GM13977 (cell line): Measurements from ENCODE around the gene MEGF11.
"Not testable (repeated sequence)": the region's sequence is repeated elsewhere in the genome, so short reads cannot be mapped to it uniquely, and the experiment has no call there.

ENCODE experiments used
- DNase-seq: peaks from one replicate; pipeline ENCODE4 v3.0.0; 2012; ENCODE audit warnings: low spot score
- in situ Hi-C: fragments of 300-500 bp; cut with MboI; formaldehyde crosslinking; loops from one replicate; pipeline ENCODE4 v1.12.0; 2022; ENCODE audit warnings: low sequenced_read_pairs, low pct_unique_long_range_greater_than_20kb, mixed read lengths, inconsistent platforms; ENCODE audit not compliant: unreplicated experiment
- TF ChIP-seq, protein P1 (sequence below): IDR thresholded peaks from 2 replicates; pipeline ENCODE4 v1.5.1; 2012; ENCODE audit warnings: mild to moderate bottlenecking, control low read depth; ENCODE audit not compliant: insufficient read depth; ENCODE audit errors: extremely low read depth, missing control alignments

The MEGF11 gene

DNA sequence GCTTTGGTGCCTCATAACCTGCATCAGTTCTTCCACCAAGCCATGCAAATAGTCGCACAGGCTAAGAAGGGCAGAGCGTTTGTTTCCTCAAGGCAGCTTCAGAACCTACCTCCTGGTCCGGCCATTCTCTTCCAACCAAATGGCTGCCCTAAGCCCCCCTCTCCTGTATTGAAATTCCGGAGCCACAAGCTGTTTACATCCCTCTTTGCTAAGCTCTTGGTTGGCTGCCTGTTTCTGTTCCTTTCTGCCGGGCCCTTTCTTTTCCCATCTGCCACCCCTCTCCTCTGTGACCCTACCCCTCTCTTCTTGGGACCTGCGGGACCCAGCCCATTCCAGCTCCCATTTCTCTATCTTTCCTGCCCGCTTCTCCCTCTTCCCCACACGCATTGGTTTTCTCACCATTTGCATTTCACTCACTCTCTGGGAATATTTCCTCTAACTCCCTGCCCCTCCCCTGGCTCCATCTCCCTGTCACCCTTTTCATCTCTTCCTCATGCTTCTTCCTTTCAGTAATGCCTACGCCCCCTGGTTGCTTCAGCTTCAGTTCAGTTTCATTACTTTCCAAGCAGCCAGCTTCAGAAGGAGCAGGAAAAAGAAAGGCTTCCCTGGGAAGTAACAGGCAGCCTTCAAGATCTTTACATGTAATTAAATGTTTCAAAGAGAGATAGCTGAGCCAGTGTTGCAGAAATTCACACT is 270.8 kb downstream of the MEGF11 start:
- DNase-seq, result no peak
- in situ Hi-C loops, result no loop called here
- TF ChIP-seq, protein P1, sequence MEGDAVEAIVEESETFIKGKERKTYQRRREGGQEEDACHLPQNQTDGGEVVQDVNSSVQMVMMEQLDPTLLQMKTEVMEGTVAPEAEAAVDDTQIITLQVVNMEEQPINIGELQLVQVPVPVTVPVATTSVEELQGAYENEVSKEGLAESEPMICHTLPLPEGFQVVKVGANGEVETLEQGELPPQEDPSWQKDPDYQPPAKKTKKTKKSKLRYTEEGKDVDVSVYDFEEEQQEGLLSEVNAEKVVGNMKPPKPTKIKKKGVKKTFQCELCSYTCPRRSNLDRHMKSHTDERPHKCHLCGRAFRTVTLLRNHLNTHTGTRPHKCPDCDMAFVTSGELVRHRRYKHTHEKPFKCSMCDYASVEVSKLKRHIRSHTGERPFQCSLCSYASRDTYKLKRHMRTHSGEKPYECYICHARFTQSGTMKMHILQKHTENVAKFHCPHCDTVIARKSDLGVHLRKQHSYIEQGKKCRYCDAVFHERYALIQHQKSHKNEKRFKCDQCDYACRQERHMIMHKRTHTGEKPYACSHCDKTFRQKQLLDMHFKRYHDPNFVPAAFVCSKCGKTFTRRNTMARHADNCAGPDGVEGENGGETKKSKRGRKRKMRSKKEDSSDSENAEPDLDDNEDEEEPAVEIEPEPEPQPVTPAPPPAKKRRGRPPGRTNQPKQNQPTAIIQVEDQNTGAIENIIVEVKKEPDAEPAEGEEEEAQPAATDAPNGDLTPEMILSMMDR, result no peak

DNA sequence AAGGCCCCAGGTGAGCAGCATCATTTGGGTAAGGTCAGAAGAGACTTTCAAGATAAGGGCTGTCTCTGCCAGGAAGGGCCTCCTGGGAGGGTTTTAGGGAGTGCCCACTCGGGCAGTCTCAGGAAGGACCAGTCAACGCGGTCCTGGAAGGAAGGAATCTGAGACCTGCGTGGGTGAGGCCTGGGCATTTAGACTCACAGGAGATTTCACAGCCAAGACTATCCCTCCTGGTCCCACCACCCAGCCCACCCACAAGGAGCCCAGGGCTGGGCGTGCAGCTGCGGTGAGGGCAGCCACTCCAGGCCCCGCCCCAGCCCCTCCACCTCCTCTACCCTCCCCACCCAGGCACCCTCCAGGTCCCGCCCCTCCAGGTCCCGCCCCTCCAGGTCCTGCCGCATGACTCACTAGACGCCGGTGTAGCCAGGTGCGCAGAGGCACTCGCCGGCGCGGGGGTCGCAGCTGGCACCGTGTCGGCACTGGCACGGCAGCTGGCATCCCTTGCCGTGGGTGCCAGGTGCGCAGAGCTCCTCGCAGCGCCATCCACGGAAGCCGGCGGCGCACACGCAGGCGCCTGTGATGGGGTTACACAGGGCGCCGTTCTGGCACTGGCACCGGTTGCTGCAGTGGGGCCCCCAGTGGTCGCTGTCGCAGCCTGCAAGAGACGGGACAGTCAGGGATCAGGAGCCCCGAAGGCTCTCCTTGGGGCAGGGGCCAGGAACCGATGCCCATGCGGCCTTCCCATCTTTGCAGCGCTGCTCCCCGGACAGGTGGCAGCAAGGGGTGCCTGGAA is 271.5 kb downstream of the MEGF11 start:
- DNase-seq, result peak; percentile 73

DNA sequence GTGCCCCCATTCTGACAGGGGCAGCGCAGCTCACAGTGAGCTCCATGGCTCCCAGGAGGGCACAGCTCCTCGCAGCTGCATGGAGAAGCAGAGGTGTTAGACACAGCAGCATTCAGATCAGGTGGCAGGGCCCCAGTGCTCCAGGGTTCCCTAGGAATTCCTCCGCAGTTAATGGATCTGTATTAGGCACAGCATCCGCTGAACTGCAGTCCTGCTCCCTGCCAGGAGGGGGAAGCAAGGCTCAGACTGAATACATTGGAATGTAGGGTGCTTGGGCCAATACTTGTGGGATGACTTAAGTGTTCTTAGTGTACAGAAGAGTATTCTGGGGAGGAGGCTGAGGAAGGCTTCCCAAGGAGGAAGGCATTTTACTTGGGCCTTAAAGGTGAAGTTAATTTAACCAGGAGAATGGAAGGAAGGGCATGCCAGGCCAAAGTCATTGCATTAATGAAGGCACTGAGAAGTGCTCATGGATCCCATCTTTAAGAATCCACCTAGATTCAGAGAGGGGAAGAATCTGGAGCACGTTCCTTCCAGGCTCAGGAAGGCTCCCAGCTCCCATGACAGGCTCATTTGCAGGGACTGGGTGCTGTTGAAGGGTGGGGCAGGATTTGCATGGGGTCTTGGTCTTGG is 272.6 kb downstream of the MEGF11 start:
- peak; percentile 59 for DNase-seq
- TF ChIP-seq, protein P1, result peak; percentile 60
- in situ Hi-C loops, result no loop called here

More for the DNA sequence above, 271.5 kb downstream of the MEGF11 start:
- in situ Hi-C loops, result no loop called here
- TF ChIP-seq, protein P1, result peak; percentile 50

DNA sequence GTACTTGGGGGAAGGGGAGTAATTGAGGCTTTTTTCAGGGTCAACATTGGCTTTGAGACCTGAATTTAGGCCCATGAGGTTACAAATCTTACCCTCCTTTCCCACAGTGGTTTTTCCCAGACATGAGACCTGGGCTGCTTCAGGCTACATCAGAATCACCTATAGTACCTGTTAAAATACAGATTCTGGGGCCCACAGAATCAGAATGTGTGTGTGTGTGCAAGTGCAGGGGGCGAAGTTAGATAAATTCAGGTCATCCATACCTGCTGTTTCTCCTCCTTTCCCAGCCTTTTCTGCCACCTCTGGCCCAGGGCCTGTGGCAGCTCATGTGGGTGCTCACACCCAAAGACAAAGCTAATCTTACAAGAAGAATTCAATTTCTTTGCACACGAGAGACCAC is 273.7 kb downstream of the MEGF11 start:
- TF ChIP-seq, protein P1, result no peak
- in situ Hi-C loops, result no loop called here

DNA sequence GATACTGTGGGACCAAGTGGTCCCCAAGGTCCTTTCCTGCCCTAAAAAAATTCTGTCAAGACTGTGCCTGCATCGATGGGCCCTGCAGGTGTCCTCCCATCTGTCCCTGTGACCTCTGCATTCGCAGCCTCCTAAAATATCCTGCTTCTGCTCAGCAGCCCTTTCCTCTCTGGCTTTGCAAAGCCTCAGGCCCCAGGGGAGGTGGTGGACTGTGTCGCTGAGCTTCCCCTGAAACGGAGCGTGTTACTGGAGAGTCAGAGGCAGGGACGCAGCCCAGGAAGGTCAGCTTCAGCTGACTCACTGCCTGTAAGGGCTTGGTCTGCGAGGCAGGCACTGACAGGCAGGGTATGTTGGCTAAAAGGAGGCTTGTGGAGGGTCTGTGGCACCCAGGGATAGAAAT is 274.2 kb downstream of the MEGF11 start:
- DNase-seq, result no peak
- in situ Hi-C loops, result no loop called here
- TF ChIP-seq, protein P1, result no peak

More for the DNA sequence above, 273.7 kb downstream of the MEGF11 start:
- DNase-seq, result no peak

DNA sequence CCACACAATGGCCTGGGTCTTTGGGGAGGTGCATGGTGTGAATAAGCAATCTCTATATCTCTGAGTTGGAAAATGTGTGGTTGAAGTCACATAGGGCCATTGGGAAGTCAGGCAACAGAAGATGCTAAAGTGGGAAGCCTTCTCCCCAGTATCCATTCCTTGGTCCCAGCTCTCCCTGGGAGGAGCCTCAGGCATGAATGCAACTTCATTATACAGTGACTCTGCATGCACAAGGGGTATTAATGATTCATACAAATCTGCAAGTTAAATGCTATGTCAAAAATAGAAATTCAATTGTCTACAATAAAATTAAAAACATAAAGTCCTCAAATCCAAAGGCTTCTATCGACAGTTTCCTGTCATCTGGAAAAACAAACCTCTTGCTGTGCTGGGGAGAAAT is 275.4 kb downstream of the MEGF11 start:
- in situ Hi-C loops, result no loop called here
- TF ChIP-seq, protein P1, result no peak
- DNase-seq, result no peak

DNA sequence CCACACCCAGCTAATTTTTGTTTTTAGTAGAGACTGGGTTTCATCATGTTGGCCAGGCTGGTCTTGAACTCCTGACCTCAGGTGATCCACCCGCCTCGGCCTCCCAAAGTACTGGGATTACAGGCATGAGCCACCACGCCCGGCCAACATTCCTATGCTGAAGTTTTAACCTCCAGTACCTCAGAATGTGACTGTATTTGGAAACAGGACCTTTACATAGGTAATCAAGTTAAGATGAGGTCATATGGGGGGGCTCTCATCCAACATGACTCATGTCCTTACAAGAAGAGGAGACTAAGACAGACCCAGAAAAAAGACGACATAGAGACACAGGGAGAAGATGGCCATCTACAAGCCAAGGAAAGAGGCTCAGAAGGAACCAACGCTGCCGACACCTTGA is 277.4 kb downstream of the MEGF11 start:
- in situ Hi-C loops, DNase-seq: not testable (repeated sequence)
